Measurements from ENCODE around the gene P3H1.
"Not testable (repeated sequence)": the region's sequence is repeated elsewhere in the genome, so short reads cannot be mapped to it uniquely, and the experiment has no call there.

The P3H1 gene

DNA sequence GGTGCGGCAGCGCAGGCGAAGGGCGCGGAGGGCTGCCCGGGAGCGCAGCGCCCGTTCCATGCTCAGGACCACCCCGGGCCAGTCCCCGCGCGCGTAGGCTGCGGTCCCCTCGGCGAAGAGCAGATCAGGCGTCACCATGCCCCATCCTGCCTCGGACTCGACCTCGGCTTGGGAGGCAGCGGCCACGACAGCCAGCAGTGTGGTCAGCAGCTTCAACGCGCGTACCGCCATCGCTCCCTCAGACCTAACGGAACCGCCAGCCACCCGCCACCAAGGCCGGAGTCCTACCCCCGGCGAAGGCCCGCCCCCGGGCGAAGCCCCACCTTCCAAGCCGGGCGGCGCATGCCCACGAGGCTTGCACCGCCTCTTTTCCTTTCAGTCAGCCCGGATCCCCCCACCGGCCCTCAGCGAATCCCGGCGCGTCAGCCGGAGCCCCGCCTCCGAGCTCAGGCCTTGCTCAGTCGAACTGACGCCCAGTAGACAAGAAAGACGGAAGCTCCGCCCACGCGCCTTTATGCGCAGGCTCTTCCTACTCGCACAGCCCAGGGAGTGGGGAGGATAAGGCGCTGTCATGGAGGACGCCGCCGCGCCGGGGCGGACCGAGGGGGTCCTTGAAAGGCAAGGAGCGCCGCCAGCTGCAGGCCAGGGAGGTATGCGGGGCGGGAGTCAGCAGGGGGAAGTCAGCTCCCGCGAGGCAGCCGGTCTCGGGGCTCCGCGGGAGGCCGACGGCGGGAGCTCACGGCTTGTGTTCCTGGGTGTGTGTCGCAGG, at the start of gene P3H1, which contains the start of gene C1orf50:
TSS of gene P3H1 (minus strand) at position 288 of the 769 bp plus-strand sequence. CDS start at position 231, 57 bp downstream.
TSS of gene C1orf50 (plus strand) at position 509 of the 769 bp plus-strand sequence. CDS start at position 572, 63 bp downstream.
- DNase-seq, result peak; percentile 100

- no peak for DNase-seq
These were observed 49.2 kb upstream of the P3H1 start for GRCh38 chr1:42815941-42816584.

DNA sequence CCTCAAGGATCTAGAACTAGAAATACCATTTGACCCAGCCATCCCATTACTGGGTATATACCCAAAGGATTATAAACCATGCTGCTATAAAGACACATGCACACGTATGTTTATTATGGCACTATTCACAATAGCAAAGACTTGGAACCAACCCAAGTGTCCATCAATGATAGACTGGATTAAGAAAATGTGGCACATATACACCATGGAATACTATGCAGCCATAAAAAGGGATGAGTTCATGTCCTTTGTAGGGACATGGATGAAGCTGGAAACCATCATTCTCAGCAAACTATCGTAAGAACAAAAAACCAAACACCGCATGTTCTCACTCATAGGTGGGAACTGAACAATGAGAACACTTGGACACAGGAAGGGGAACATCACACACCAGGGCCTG, 48.0 kb upstream of the P3H1 start:
- DNase-seq, result not testable (repeated sequence)

GRCh38 chr1:42807056-42807668, 40.3 kb upstream of the P3H1 start:
- DNase-seq, result no peak

DNA sequence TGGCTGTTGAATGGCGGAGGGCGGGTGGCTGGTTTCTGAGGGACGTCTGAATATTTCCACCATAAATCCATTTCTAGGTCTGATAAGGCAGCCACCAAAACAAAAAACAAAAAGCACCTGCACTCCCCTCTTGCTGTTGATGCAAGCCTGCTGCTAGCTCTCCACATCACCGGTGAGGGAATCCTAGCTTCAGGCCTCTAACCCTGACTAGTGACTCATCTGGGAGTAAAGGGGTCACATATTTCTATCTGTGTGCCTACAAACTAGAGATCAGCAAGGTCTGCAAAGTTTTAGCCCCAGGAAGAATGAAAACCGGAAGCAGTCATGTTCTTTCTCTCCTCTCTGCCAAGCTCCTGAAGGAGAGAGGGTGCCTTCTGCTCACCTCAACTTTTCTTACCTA, 39.8 kb upstream of the P3H1 start:
- DNase-seq, result no peak

DNA sequence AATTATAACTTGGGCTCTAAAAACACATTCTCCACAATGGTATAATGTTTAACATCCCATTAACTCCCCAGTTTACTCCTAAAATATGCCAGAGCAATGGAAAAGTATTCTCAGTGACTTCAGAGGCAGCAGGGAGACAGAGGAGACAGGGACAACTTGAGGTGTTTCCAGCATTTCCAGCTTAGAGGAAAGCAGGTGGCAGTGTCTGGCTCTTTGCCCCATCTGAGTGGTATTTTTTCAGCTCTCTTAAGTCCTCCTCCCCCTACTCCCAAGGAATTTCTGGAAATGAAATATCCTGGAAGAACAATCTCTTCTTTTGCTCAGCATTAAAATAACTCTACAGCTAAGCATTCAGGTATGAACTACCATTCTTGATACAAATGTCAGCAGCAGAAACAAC, 39.3 kb upstream of the P3H1 start:
- no peak for DNase-seq

DNA sequence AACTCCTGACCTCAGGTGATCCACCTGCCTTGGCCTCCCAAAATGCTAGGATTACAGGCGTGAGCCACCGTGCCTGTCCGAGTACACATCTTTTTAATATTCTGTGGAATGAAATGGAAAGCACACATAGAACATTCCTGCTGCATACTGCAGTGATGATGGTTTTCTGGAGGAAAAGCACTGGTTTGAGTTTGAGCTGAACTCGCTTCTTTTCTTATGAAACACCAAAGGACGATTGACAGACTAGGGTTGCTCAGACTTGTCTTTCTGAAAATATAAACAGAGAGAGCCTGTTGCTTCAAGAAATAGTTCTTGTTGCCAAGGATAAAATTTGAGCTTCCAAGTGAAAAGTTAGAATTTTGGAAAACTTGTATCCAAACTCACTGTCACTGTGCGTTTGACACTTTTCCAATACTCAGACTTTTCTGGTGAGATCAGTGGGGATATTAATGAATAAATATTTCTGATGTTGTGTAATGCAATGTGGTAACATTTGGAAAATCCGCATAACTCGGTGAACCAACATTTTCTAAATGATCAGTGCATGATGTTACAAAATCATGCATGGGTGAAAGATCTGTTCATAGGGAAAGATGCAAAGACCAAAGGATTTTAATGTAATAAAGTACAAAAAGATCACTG, 35.1 kb upstream of the P3H1 start:
- DNase-seq, result no peak

DNA sequence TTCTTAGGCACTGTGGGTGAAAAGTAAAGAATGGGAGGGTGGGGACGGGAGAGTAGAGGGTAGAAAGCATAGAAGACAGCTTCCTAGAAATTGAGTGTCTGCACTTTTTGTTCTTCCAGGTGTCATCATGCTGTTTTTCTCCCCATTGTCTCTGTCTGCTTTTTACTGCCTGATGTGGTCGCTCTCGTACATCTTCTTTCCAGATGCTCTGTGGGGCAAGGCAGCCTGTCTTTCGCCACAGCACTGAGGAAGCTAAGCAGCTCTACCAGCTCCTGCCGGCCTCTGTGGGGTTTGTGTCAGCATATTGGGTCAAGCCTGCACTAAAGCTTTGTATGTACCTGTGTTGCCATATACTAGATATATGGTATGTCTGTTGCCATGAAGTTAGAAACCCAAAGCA, 31.2 kb upstream of the P3H1 start:
- DNase-seq, result no peak

GRCh38 chr1:42797414-42797813, 30.6 kb upstream of the P3H1 start:
- no peak for DNase-seq

GRCh38 chr1:42793824-42794223, 27.0 kb upstream of the P3H1 start:
- no peak for DNase-seq

DNA sequence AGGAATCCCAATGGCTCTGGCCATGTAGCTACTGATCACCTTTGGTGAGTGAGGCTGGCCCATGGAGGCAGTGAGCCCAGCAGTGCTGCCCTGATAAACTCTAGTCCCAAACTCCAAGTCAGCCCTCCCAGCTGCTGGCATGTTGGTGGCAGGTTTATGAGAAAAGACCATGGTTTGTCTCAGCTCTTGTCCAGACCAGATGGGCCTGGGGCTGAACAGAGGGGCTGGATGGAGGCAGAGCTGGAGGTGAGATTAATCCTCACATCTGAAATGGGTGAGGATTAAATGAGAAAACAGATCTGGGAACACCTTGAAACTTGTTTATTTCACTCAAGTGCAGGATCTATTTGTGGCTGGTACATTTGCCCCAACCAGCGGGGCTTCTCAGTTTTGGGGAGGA, 21.2 kb upstream of the P3H1 start:
- no peak for DNase-seq

GRCh38 chr1:42786097-42786496, 19.3 kb upstream of the P3H1 start:
- DNase-seq, result no peak

GRCh38 chr1:42784946-42785693, 18.3 kb upstream of the P3H1 start, which contains the start of gene TMEM269:
Gene TMEM269, plus strand, starts transcription at chr1:42784991. Its CDS starts 4,903 bp downstream, at chr1:42789894.
- no peak for DNase-seq

DNA sequence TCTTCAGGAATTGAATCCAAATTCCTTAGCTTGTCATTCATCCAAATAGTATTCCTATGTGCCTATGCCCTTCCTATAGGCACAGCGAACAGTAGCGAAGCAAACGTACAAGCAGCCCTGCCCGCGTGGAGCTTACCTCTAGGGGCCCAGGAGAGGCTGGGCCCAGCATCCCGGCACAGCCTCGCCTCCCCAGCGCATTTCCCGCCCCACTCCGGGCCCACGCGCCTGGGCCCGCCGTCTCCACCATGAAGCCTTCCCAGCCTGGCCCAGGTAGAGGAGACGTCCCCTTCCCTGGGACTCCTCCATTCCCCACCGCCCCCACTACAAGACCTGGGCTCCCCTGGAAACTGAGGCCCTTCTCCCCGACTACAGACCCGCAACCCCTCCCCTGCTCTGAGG, 17.7 kb upstream of the P3H1 start:
- DNase-seq, result no peak

GRCh38 chr1:42783092-42783491, 16.3 kb upstream of the P3H1 start:
- no peak for DNase-seq

- DNase-seq, result no peak
These were observed 13.3 kb upstream of the P3H1 start for GRCh38 chr1:42780176-42780575.

- no peak for DNase-seq
These were observed 12.9 kb upstream of the P3H1 start for GRCh38 chr1:42779725-42780124.

GRCh38 chr1:42777852-42778251, 11.0 kb upstream of the P3H1 start:
- DNase-seq, result peak; percentile 9

DNA sequence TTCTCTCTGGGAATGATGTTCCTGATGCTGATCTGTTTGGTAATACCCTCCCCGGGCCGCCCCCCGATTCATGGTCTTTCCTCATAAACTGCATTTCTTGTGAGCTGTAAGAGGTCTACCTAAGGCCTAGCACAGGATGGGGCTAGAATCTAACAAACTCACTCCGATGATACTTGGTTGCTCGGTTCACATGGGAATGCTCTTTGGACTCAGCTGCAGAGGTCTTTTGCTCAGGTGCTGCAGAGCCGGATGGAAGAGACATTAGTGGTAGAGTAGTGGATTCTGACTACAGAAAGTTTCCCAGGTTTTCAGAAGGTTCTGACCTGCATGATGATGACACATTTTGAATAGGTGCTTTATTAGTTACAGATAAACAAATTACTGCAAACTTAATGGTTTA, 9.7 kb upstream of the P3H1 start:
- no peak for DNase-seq

DNA sequence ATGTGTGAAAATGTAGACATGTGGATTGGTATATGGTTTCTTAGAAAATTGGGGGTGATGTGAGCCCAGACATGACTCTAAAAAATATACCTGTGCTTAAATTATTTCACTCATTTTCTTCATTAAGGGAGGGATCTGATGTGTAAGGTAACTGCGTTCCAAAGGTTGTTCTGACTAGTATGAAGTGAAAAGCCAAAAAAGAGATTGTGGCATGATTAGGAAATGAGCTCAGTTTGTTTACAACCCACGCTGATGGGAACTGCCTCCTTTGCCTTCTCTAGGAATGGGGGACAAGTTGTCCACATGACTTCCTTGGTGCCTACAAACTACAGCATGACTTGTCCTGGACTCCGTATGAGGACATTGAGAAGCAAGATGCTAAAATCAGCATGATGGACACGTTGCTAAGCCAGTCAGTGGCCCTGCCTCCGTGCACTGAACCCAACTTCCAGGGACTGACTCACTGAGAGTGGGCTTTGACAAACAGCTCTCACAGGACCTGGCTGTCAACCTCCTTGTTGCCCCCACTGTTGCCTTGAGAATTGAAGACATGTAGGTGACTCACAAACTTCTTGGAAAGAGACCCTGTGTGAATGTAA, 8.2 kb upstream of the P3H1 start:
- DNase-seq, result no peak

GRCh38 chr1:42773420-42773819, 6.6 kb upstream of the P3H1 start:
- DNase-seq, result no peak

GRCh38 chr1:42769811-42770210, 3.0 kb upstream of the P3H1 start:
- DNase-seq, result no peak
